CD4-positive, alpha-beta T cell treated with Interleukin-21 for 1 hour (primary cell): Measurements from ENCODE around the gene MUCL3.
"Not testable (repeated sequence)": the region's sequence is repeated elsewhere in the genome, so short reads cannot be mapped to it uniquely, and the experiment has no call there.

ENCODE experiments used
- DNase-seq: peaks from one replicate; pipeline ENCODE4 v3.0.0-alpha.2; 2020

MUCL3 gene

GRCh38 chr6:30987304-30987703 lies 46.5 kb downstream of the MUCL3 start:
- DNase-seq = no peak

GRCh38 chr6:30988209-30988825 lies 47.5 kb downstream of the MUCL3 start:
- DNase-seq = no peak

- DNase-seq = peak; percentile 24
Observed at GRCh38 chr6:30990422-30991086, 49.8 kb downstream of the MUCL3 start.

- DNase-seq = no peak
Observed at GRCh38 chr6:30991891-30992290, 51.1 kb downstream of the MUCL3 start.

GRCh38 chr6:30997301-30997700 lies 56.5 kb downstream of the MUCL3 start:
- no peak for DNase-seq

GRCh38 chr6:30998785-30999184 lies 58.0 kb downstream of the MUCL3 start:
- no peak for DNase-seq

- DNase-seq = not testable (repeated sequence)
Observed at GRCh38 chr6:31000067-31000860, 59.5 kb downstream of the MUCL3 start.

GRCh38 chr6:31001281-31001888 lies 60.6 kb downstream of the MUCL3 start:
- DNase-seq = no peak

GRCh38 chr6:31002471-31002870 lies 61.7 kb downstream of the MUCL3 start:
- no peak for DNase-seq
